ENCODE results near the gene OR2AG2.

The OR2AG2 gene

DNA sequence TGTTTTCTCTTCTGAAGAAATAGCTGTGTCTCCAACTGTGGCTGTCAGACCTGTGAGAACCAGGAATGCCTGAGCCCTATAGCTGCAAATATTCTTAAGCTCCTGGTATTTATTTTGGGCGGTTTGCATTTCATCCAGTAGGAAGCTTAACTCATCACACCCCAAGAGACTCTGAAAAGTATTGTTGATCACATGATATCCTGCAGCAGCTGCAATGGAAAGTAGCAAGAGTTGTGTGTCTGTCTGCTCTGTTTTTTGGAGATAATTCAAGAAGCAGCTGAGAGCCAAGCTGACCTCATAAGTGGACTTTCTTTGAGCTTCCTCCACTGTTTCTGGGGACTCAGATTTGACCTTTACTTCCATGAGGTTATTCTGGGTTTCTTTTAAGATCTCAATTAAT is 52.2 kb downstream of the OR2AG2 start:
- no peak overlapping the region for H3K27ac ChIP-seq (ENCODE audit: low read depth, low read length, poor library complexity, severe bottlenecking)
- no peak overlapping the region for H3K4me2 ChIP-seq (ENCODE audit: low read length)
- no peaks in the 10 kb centered on the region for H3K36me3 ChIP-seq (ENCODE audit: insufficient read depth, low read length)
- no peaks in the 10 kb centered on the region for H4K20me1 ChIP-seq (ENCODE audit: insufficient read depth, low read length)
- H3K4me3 ChIP-seq (ENCODE audit: low read depth, low read length, poor library complexity, severe bottlenecking), result no peak overlapping the region
- H3K4me1 ChIP-seq (ENCODE audit: insufficient read depth, low read length, severe bottlenecking), result no peaks in the 10 kb centered on the region
- H3K9me2 ChIP-seq (ENCODE audit: low read depth, low read length), result no peaks in the 10 kb centered on the region
- no peaks in the 10 kb centered on the region for H3K9me3 ChIP-seq (ENCODE audit: low read length)
- no peak overlapping the region for H3K9ac ChIP-seq (ENCODE audit: low read length)
- H2AFZ ChIP-seq (ENCODE audit: low read length), result no peak overlapping the region
- TF ChIP-seq, protein P1, sequence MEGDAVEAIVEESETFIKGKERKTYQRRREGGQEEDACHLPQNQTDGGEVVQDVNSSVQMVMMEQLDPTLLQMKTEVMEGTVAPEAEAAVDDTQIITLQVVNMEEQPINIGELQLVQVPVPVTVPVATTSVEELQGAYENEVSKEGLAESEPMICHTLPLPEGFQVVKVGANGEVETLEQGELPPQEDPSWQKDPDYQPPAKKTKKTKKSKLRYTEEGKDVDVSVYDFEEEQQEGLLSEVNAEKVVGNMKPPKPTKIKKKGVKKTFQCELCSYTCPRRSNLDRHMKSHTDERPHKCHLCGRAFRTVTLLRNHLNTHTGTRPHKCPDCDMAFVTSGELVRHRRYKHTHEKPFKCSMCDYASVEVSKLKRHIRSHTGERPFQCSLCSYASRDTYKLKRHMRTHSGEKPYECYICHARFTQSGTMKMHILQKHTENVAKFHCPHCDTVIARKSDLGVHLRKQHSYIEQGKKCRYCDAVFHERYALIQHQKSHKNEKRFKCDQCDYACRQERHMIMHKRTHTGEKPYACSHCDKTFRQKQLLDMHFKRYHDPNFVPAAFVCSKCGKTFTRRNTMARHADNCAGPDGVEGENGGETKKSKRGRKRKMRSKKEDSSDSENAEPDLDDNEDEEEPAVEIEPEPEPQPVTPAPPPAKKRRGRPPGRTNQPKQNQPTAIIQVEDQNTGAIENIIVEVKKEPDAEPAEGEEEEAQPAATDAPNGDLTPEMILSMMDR (IDR thresholded peaks at IDR 0.05; ENCODE audit: low read length), result no peak
- TF ChIP-seq EZH2 (IDR thresholded peaks at IDR 0.05; ENCODE audit: borderline replicate concordance, low read length), result no peak
- H3K27me3 ChIP-seq (ENCODE audit: insufficient read depth, low read length), result no peaks in the 10 kb centered on the region
- H3K79me2 ChIP-seq (ENCODE audit: insufficient read depth, low read length), result no peaks in the 10 kb centered on the region
- H3F3A ChIP-seq (ENCODE audit: insufficient read depth, low read length), result no peaks in the 10 kb centered on the region

DNA sequence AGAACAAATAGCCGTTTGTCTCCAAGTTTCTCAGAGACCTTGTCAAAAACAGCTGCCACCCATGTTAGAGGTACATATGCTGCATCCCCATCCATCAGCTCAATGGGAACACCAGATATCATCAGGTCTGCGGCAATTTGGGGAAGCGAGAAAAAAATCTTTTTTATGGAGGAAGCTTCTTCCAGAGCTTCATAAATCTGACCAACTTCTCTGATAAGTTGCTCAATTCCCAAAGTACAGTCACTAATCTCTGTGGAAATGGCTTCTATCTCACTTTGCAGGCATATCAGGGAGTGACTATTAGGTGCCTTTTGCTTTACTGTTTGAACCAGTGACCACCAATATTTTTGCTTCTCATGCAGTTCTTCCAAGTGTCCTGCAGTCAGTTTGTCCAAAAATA is 54.4 kb downstream of the OR2AG2 start:
- Histone ChIP-seq H3K9ac (ENCODE audit: low read length) (no peak overlapping the region), H3K36me3 (ENCODE audit: insufficient read depth, low read length) (no peaks in the 10 kb centered on the region), H4K20me1 (ENCODE audit: insufficient read depth, low read length) (no peaks in the 10 kb centered on the region), H3K4me3 (ENCODE audit: low read depth, low read length, poor library complexity, severe bottlenecking) (no peak overlapping the region), H3K27me3 (ENCODE audit: insufficient read depth, low read length) (no peaks in the 10 kb centered on the region), H3K4me2 (ENCODE audit: low read length) (no peak overlapping the region), H2AFZ (ENCODE audit: low read length) (no peak overlapping the region), H3K27ac (ENCODE audit: low read depth, low read length, poor library complexity, severe bottlenecking) (no peak overlapping the region), H3K79me2 (ENCODE audit: insufficient read depth, low read length) (no peaks in the 10 kb centered on the region), H3K9me3 (ENCODE audit: low read length) (no peaks in the 10 kb centered on the region), H3K9me2 (ENCODE audit: low read depth, low read length) (no peaks in the 10 kb centered on the region), H3F3A (ENCODE audit: insufficient read depth, low read length) (no peaks in the 10 kb centered on the region), H3K4me1 (ENCODE audit: insufficient read depth, low read length, severe bottlenecking) (no peaks in the 10 kb centered on the region)
- TF ChIP-seq, protein P1 (IDR thresholded peaks at IDR 0.05; ENCODE audit: low read length), result no peak
- no peak for TF ChIP-seq EZH2 (IDR thresholded peaks at IDR 0.05; ENCODE audit: borderline replicate concordance, low read length)

Data from OCI-LY1 (cell line).